Amniotic stem cell (primary cell): ENCODE data around the gene TLX3.

Experiments
- DNase-seq: peaks from one replicate; lab custom pipeline; 2025; lab: John Stamatoyannopoulos, UW

TLX3 gene

GRCh38 chr5:171306166-171306565 lies 2.9 kb upstream of the TLX3 start:
- no peak for DNase-seq

GRCh38 chr5:171306781-171307591 lies 2.1 kb upstream of the TLX3 start:
- DNase-seq = no peak

- DNase-seq = no peak
These were observed 1.1 kb upstream of the TLX3 start for GRCh38 chr5:171307789-171308452.

- no peak for DNase-seq
These were observed 496 bp downstream of the TLX3 start for GRCh38 chr5:171309276-171310211.

- DNase-seq = no peak
These were observed 1.3 kb downstream of the TLX3 start for GRCh38 chr5:171310212-171310818.

GRCh38 chr5:171310819-171311321 lies 1.8 kb downstream of the TLX3 start:
- no peak for DNase-seq

GRCh38 chr5:171311322-171312077 lies 2.5 kb downstream of the TLX3 start:
- DNase-seq = no peak

- no peak for DNase-seq
These were observed 3.3 kb downstream of the TLX3 start for GRCh38 chr5:171312129-171312974.

- no peak for DNase-seq
These were observed 4.6 kb downstream of the TLX3 start for GRCh38 chr5:171313481-171314206.

- DNase-seq = no peak
These were observed 5.8 kb downstream of the TLX3 start for GRCh38 chr5:171314728-171315385.

GRCh38 chr5:171315386-171315891 lies 6.4 kb downstream of the TLX3 start:
- DNase-seq = no peak

GRCh38 chr5:171315925-171316257 lies 6.8 kb downstream of the TLX3 start:
- DNase-seq = no peak

- no peak for DNase-seq
These were observed 7.4 kb downstream of the TLX3 start for GRCh38 chr5:171316258-171317121.

- no peak for DNase-seq
These were observed 8.2 kb downstream of the TLX3 start for GRCh38 chr5:171317230-171317629.

- DNase-seq = no peak
These were observed 9.0 kb downstream of the TLX3 start for GRCh38 chr5:171318026-171318425.

GRCh38 chr5:171321447-171321846 lies 12.4 kb downstream of the TLX3 start:
- DNase-seq = no peak

GRCh38 chr5:171322527-171322926 lies 13.5 kb downstream of the TLX3 start:
- no peak for DNase-seq

GRCh38 chr5:171323007-171323406 lies 14.0 kb downstream of the TLX3 start:
- no peak for DNase-seq
